Endothelial cell of umbilical vein (primary cell): Measurements from ENCODE around the gene SH3GL1.

Source experiments
- CTCF ChIP-seq, 2 donors: IDR thresholded peaks; 1 replicate in 1 of 2; 2 replicates in 1 of 2; pipeline ENCODE4 v1.5.1; 2011; ENCODE audit warnings: low read length in 2 of 2, mild to moderate bottlenecking in 2 of 2, moderate library complexity in 2 of 2, control low read depth in 1 of 2, inconsistent platforms in 1 of 2, low read depth in 1 of 2; ENCODE audit not compliant: insufficient read depth in 1 of 2; ENCODE audit errors: extremely low read depth in 1 of 2
- EZH2 ChIP-seq: IDR thresholded peaks from 2 replicates; pipeline ENCODE4 v1.6.1; 2012; ENCODE audit warnings: borderline replicate concordance, low read depth, mild to moderate bottlenecking, moderate library complexity, low read length, inconsistent platforms; ENCODE audit not compliant: severe bottlenecking
- TF ChIP-seq, protein P1 (sequence below): IDR thresholded peaks from 2 replicates; pipeline ENCODE4 v1.6.1; 2011; ENCODE audit not compliant: insufficient read depth, insufficient read length

DNA sequence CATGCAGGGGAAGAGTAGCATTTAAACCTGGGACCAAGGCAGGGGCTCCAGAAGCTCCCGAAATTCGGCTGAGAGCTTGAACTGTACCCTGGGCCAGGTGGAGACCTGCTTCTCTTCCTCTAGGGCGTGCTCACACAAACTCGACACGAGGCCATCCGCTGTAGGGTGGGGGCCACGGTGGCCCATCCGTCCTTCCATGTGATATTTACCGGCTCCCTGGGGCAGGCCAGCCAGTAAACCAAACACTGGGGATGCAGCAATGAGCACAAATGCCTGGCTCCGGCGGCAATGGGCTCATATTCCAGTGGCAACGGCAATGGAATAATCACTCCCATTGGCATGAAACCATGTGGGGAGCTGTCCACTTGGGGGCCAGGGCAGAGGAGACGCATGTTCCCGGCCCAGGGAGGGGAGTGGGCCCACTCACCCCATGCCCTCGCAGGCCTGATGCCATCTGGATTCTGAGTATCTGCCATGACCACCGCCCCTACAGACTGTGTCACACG is 10.8 kb downstream of the SH3GL1 start:
- TF ChIP-seq CTCF (IDR thresholded peaks at IDR 0.05; ENCODE audit: extremely low read depth in 1 of 2, insufficient read depth in 1 of 2, low read depth in 1 of 2, low read length in 2 of 2) (peak; percentile 4 to 25), EZH2 (no peak)
- TF ChIP-seq, protein P1, sequence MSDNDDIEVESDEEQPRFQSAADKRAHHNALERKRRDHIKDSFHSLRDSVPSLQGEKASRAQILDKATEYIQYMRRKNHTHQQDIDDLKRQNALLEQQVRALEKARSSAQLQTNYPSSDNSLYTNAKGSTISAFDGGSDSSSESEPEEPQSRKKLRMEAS, result no peak
